H1 (cell line): Measurements from ENCODE around the gene IPO13. TPM values are rescaled to one million over a fixed set of nuclear protein-coding genes. Genes with fewer than 3 reads are reported as not detected.

Experiments
- BACH1 ChIP-seq: IDR thresholded peaks from 2 replicates; pipeline ENCODE4 v1.6.1; 2012; ENCODE audit warnings: low read length, improper control_type of control experiment
- EZH2 ChIP-seq: fragments of 200-600 bp; sonication (generic); IDR thresholded peaks from 2 replicates; pipeline ENCODE4 v1.7.1; 2012; ENCODE audit warnings: low read depth, mild to moderate bottlenecking, moderate library complexity, low read length, inconsistent platforms; ENCODE audit not compliant: severe bottlenecking
- HDAC2 ChIP-seq, 2 experiments: fragments of 300-600 bp in 1 of 2; sonication (generic) in 1 of 2; IDR thresholded peaks; 2 replicates each; pipeline ENCODE4 v1.6.1; 2011 to 2012; ENCODE audit warnings: low read depth in 2 of 2, low read length in 2 of 2, mild to moderate bottlenecking in 2 of 2, moderate library complexity in 2 of 2, borderline replicate concordance in 1 of 2, inconsistent platforms in 1 of 2
- KDM5A ChIP-seq: fragments of 200-600 bp; IDR thresholded peaks from 2 replicates; pipeline ENCODE4 v1.7.1; 2012; ENCODE audit warnings: mild to moderate bottlenecking, low read length, inconsistent platforms, mixed read lengths
- NANOG ChIP-seq: IDR thresholded peaks from 2 replicates; pipeline ENCODE4 v1.6.1; 2011; ENCODE audit warnings: low read length, low read depth, mild to moderate bottlenecking, inconsistent platforms; ENCODE audit not compliant: insufficient read depth, poor library complexity, severe bottlenecking
- POLR2AphosphoS5 ChIP-seq: IDR thresholded peaks from 2 replicates; pipeline ENCODE4 v1.6.1; 2011; ENCODE audit warnings: low read depth, low read length
- RAD21 ChIP-seq, 2 experiments: IDR thresholded peaks in 1 of 2; conservative IDR thresholded peaks in 1 of 2; 2 replicates each; pipeline ENCODE4 v1.6.1; 2011; ENCODE audit warnings: low read depth in 2 of 2, low read length in 2 of 2, improper control_type of control experiment in 1 of 2, inconsistent platforms in 1 of 2, mild to moderate bottlenecking in 1 of 2, moderate library complexity in 1 of 2
- RBBP5 ChIP-seq: IDR thresholded peaks from 2 replicates; pipeline ENCODE4 v1.7.1; 2012; ENCODE audit warnings: low read depth, mild to moderate bottlenecking, inconsistent platforms, low read length, moderate library complexity, borderline replicate concordance
- SIN3A ChIP-seq, 2 experiments: IDR thresholded peaks in 1 of 2; conservative IDR thresholded peaks in 1 of 2; 2 replicates each; pipeline ENCODE4 v1.6.1; 2011 to 2012; ENCODE audit warnings: low read length in 2 of 2, improper control_type of control experiment in 1 of 2, low read depth in 1 of 2, mild to moderate bottlenecking in 1 of 2
- SP2 ChIP-seq: IDR thresholded peaks from 2 replicates; pipeline ENCODE4 v1.6.1; 2012; ENCODE audit warnings: mild to moderate bottlenecking, low read length, inconsistent platforms
- YY1 ChIP-seq: IDR thresholded peaks from 2 replicates; pipeline ENCODE4 v1.6.1; 2011; ENCODE audit warnings: low read depth, mild to moderate bottlenecking, low read length
- polyA plus RNA-seq, 7 experiments: library from polyadenylated mRNA; depleted of rRNA in 3 of 7; stranded (reverse) in 5 of 7; unstranded in 2 of 7; fragments of >200 nt in 5 of 7; fragments of 200-250 nt in 2 of 7; gene quantifications; 1 replicate in 5 of 7; 2 replicates in 1 of 7; 4 replicates in 1 of 7; pipeline versions ENCODE4 v1.2.1 to v1.2.3, GENCODE V29; 2011 to 2013; ENCODE audit warnings: missing spikeins in 2 of 7, mixed read lengths in 2 of 7
- total RNA-seq: library from RNA; stranded (reverse); fragmentation: NEBNext Ultra II Directional; extraction: Animal tissue kit (Norgen Biotek cat#: 25700); gene quantifications from 2 replicates; pipeline ENCODE4 v1.2.1, GENCODE V29; 2021
- TF ChIP-seq, protein P1 (sequence below): IDR thresholded peaks from 2 replicates; pipeline ENCODE4 v1.6.1; 2011; ENCODE audit warnings: low read length, improper control_type of control experiment
- TF ChIP-seq, protein P2 (sequence below): IDR thresholded peaks from 2 replicates; pipeline ENCODE4 v1.6.1; 2012; ENCODE audit warnings: low read length, inconsistent platforms

The IPO13 gene
- total and polyA plus RNA-seq, 2 of the 8 experiments (the other 6 are each of a cell fraction or from before 2014, with no cell fraction given): 23.0 to 27.0 TPM

DNA sequence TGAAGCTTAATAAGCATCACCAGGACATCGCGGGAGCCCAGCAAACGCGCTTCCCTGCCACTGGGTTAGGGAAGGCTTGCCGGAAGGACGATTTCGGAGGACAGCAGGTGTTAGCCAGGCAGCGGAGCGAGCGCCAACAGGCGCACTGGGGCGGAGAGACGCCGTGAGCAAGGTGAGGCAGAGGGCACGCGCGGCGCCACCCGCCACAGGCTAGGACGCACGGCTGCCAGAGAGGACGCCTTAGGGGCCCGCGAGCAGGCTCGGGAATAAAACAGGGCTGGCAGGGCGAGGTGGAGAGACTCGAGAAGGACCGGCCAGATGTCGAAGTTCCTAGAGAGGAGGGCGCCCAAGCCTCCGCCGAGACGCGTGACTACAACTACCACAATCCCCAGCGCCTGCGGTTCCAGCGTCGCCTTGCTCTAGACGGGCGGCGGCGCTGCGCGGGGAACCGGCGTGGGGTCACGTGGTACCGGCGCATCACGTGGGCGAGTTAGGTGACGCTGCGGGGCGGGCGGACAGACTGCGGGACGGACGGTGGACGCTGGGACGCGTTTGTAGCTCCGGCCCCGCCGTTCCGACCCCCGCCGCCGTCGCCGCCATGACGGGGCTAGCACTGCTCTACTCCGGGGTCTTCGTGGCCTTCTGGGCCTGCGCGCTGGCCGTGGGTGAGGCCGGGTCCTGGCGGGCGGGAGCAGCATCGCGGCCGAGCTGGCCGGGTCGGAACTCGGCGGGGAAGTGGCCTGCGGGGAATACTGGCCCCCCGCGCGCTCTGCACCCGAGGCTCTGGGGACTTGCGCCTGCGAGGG lies 27.9 kb downstream of the IPO13 start, which contains the start of gene ATP6V0B (continued):
- TF ChIP-seq RBBP5: peak; percentile 81; the same call in 1 of the 2 replicates
- peak; percentile 45 for TF ChIP-seq POLR2AphosphoS5
- TF ChIP-seq SIN3A (conservative IDR thresholded peaks at IDR 0.05 in 1 of 2, IDR thresholded peaks at IDR 0.05 in 1 of 2; ENCODE audit: low read depth in 1 of 2, low read length in 2 of 2): 0 out of 4 replicates have a peak, but pooled peaks of 1 of the 2 experiments have one; percentile 77
- TF ChIP-seq NANOG: no peak
- TF ChIP-seq SP2: no peak
- peak; percentile 52; the same call in 1 of the 2 replicates for TF ChIP-seq YY1
- no peak for TF ChIP-seq RAD21 (IDR thresholded peaks at IDR 0.05 in 1 of 2, conservative IDR thresholded peaks at IDR 0.05 in 1 of 2; ENCODE audit: low read depth in 2 of 2, low read length in 2 of 2)
- TF ChIP-seq EZH2: no peak
- TF ChIP-seq HDAC2 (IDR thresholded peaks at IDR 0.05; ENCODE audit: borderline replicate concordance in 1 of 2, low read depth in 2 of 2, low read length in 2 of 2): 0 out of 4 replicates have a peak, but pooled peaks of 1 of the 2 experiments have one; percentile 34
- TF ChIP-seq, protein P1, sequence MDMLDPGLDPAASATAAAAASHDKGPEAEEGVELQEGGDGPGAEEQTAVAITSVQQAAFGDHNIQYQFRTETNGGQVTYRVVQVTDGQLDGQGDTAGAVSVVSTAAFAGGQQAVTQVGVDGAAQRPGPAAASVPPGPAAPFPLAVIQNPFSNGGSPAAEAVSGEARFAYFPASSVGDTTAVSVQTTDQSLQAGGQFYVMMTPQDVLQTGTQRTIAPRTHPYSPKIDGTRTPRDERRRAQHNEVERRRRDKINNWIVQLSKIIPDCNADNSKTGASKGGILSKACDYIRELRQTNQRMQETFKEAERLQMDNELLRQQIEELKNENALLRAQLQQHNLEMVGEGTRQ: peak; percentile 99
- TF ChIP-seq BACH1: no peak
- TF ChIP-seq, protein P2, sequence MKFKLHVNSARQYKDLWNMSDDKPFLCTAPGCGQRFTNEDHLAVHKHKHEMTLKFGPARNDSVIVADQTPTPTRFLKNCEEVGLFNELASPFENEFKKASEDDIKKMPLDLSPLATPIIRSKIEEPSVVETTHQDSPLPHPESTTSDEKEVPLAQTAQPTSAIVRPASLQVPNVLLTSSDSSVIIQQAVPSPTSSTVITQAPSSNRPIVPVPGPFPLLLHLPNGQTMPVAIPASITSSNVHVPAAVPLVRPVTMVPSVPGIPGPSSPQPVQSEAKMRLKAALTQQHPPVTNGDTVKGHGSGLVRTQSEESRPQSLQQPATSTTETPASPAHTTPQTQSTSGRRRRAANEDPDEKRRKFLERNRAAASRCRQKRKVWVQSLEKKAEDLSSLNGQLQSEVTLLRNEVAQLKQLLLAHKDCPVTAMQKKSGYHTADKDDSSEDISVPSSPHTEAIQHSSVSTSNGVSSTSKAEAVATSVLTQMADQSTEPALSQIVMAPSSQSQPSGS: peak; percentile 68; the same call in 1 of the 2 replicates
- 0 out of 2 replicates have a peak, but pooled peaks have one; percentile 61 for TF ChIP-seq KDM5A
